CD4-positive, alpha-beta memory T cell (primary cell): ENCODE data around the gene SVOPL. TPM values are rescaled to one million over a fixed set of nuclear protein-coding genes. Genes with fewer than 3 reads are reported as not detected.

Experiments
- CTCF ChIA-PET: fragments of 350-600 bp; sonication (Branson Sonifier 250); formaldehyde crosslinking; loops from one replicate; lab custom pipeline; 2021; ENCODE audit warnings: inconsistent platforms; ENCODE audit not compliant: partially characterized antibody; lab: Charles Lee
- POLR2A ChIA-PET: fragments of 350-600 bp; sonication (Branson Sonifier 250); formaldehyde crosslinking; loops from one replicate; lab custom pipeline; 2021; ENCODE audit not compliant: partially characterized antibody; lab: Charles Lee
- DNase-seq, 5 donors: peaks; one replicate each; pipeline versions ENCODE4 v3.0.0 to v3.0.0-alpha.2; 2020 to 2022; ENCODE audit warnings: mixed read lengths in 1 of 5
- H3K27ac ChIP-seq: one replicate; pipeline ENCODE4 v1.7.0; 2013; ENCODE audit warnings: low read depth, low read length
- H3K27me3 ChIP-seq: 2 replicates; pipeline ENCODE4 v1.7.0; 2013; ENCODE audit warnings: mild to moderate bottlenecking, low read length, moderate library complexity; ENCODE audit not compliant: insufficient read depth
- H3K36me3 ChIP-seq: 2 replicates; pipeline ENCODE4 v1.7.0; 2013; ENCODE audit warnings: mild to moderate bottlenecking, low read length, moderate library complexity; ENCODE audit not compliant: insufficient read depth
- H3K4me1 ChIP-seq: 2 replicates; pipeline ENCODE4 v1.7.0; 2013; ENCODE audit warnings: mild to moderate bottlenecking, low read length, moderate library complexity; ENCODE audit not compliant: insufficient read depth
- H3K4me3 ChIP-seq, 2 donors: one replicate each; pipeline ENCODE4 v1.7.0; 2013; ENCODE audit warnings: low read length in 2 of 2, mild to moderate bottlenecking in 1 of 2
- H3K9me3 ChIP-seq, 2 donors: one replicate each; pipeline ENCODE4 v1.7.0; 2013; ENCODE audit warnings: low read length in 2 of 2, control low read depth in 1 of 2; ENCODE audit not compliant: control insufficient read depth in 1 of 2
- H3K27ac Mint-ChIP-seq, 7 donors: one replicate each; pipeline ENCODE4 v1.8.0; 2020 to 2021; ENCODE audit warnings: mixed read lengths in 7 of 7, mild to moderate bottlenecking in 6 of 7, inconsistent platforms in 3 of 7, moderate library complexity in 3 of 7
- H3K27me3 Mint-ChIP-seq, 2 donors: one replicate each; pipeline ENCODE4 v1.8.0; 2020 to 2021; ENCODE audit warnings: mixed read lengths in 2 of 2
- H3K36me3 Mint-ChIP-seq, 2 donors: one replicate each; pipeline ENCODE4 v1.8.0; 2020 to 2021; ENCODE audit warnings: mixed read lengths in 2 of 2, inconsistent platforms in 1 of 2, mild to moderate bottlenecking in 1 of 2
- H3K4me1 Mint-ChIP-seq, 4 donors: one replicate each; pipeline ENCODE4 v1.8.0; 2020 to 2021; ENCODE audit warnings: mixed read lengths in 4 of 4, mild to moderate bottlenecking in 1 of 4
- H3K4me3 Mint-ChIP-seq, 8 donors: one replicate each; pipeline ENCODE4 v1.8.0; 2020 to 2021; ENCODE audit warnings: mixed read lengths in 8 of 8, mild to moderate bottlenecking in 7 of 8, moderate library complexity in 6 of 8, inconsistent platforms in 3 of 8
- H3K9me3 Mint-ChIP-seq, 8 donors: one replicate each; pipeline ENCODE4 v1.8.0; 2020 to 2021; ENCODE audit warnings: mixed read lengths in 8 of 8, mild to moderate bottlenecking in 5 of 8, inconsistent platforms in 3 of 8, moderate library complexity in 1 of 8
- intact Hi-C: fragments of 100-400 bp; cut with micrococcal nuclease; formaldehyde crosslinking; loops from one replicate; pipeline ENCODE4 v1.15.1; 2023
- polyA plus RNA-seq, 2 donors: library from polyadenylated mRNA; unstranded; fragments of 300-500 nt; fragmentation: Illumina TruSeq; gene quantifications; one replicate each; pipeline ENCODE4 v1.2.3, GENCODE V29; 2021
- total RNA-seq, 2 experiments: library from RNA; stranded (reverse); gene quantifications; one replicate each; pipeline ENCODE4 v1.2.3, GENCODE V29; 2021

The SVOPL gene
- total and polyA plus RNA-seq, 4 experiments from 2014 or later = not detected

- DNase-seq = no peak
- H3K9me3 ChIP-seq = peaks cover 7 to 21% of the 10 kb centered on the region in 2 donors
- ChIA-PET CTCF (no interaction called here), POLR2A (no interaction called here)
- no peaks in the 10 kb centered on the region for H3K27me3 ChIP-seq
- Mint-ChIP-seq H3K9me3 (peaks cover 7 to 69% (median 53%) of the 10 kb centered on the region in 8 donors), H3K4me1 (no peaks in the 10 kb centered on the region), H3K4me3 (no peak overlapping the region), H3K27me3 (no peaks in the 10 kb centered on the region), H3K27ac (no peak overlapping the region), H3K36me3 (peaks cover 92 to 96% of the 10 kb centered on the region in 2 donors)
- no peaks in the 10 kb centered on the region for H3K4me1 ChIP-seq
- H3K36me3 ChIP-seq = peaks cover 66% of the 10 kb centered on the region
- H3K4me3 ChIP-seq = no peak overlapping the region
- no peak overlapping the region for H3K27ac ChIP-seq
- intact Hi-C loops = no loop called here
Measured at GRCh38 chr7:138553805-138554204, 147.4 kb downstream of the SVOPL start.

GRCh38 chr7:138551102-138551501 is 150.1 kb downstream of the SVOPL start:
- CTCF ChIA-PET = no interaction called here
- H3K36me3 ChIP-seq = peaks cover 44% of the 10 kb centered on the region

GRCh38 chr7:138550337-138550736 is 150.8 kb downstream of the SVOPL start:
- no peaks in the 10 kb centered on the region for H3K27me3 Mint-ChIP-seq
- Histone ChIP-seq H3K4me1 (no peaks in the 10 kb centered on the region), H3K9me3 (no peaks in the 10 kb centered on the region), H3K4me3 (no peak overlapping the region), H3K27me3 (no peaks in the 10 kb centered on the region), H3K36me3 (peaks cover 40% of the 10 kb centered on the region), H3K27ac (no peak overlapping the region)
- intact Hi-C loops = no loop called here
- no peak for DNase-seq
- H3K4me3 Mint-ChIP-seq = no peak overlapping the region
- POLR2A ChIA-PET = no interaction called here
- H3K9me3 Mint-ChIP-seq = peaks cover 9 to 43% (median 24%) of the 10 kb centered on the region in 8 donors
- no peak overlapping the region for H3K27ac Mint-ChIP-seq
- H3K4me1 Mint-ChIP-seq = no peaks in the 10 kb centered on the region
- CTCF ChIA-PET = no interaction called here
- peaks cover 85 to 88% of the 10 kb centered on the region in 2 donors for H3K36me3 Mint-ChIP-seq

More at GRCh38 chr7:138551102-138551501, 150.1 kb downstream of the SVOPL start:
- no peak for DNase-seq
- Mint-ChIP-seq H3K27ac (no peak overlapping the region), H3K4me3 (no peak overlapping the region), H3K9me3 (peaks cover 10 to 46% (median 28%) of the 10 kb centered on the region in 8 donors), H3K4me1 (no peaks in the 10 kb centered on the region), H3K36me3 (peaks cover 84 to 88% of the 10 kb centered on the region in 2 donors), H3K27me3 (no peaks in the 10 kb centered on the region)
- Histone ChIP-seq H3K4me1 (no peaks in the 10 kb centered on the region), H3K27ac (no peak overlapping the region), H3K27me3 (no peaks in the 10 kb centered on the region), H3K9me3 (no peaks in the 10 kb centered on the region), H3K4me3 (no peak overlapping the region)
- intact Hi-C loops = no loop called here
- POLR2A ChIA-PET = no interaction called here

- Mint-ChIP-seq H3K9me3 (peaks cover 9 to 34% (median 20%) of the 10 kb centered on the region in 8 donors), H3K27ac (no peak overlapping the region), H3K27me3 (no peaks in the 10 kb centered on the region), H3K4me3 (no peak overlapping the region), H3K4me1 (no peaks in the 10 kb centered on the region), H3K36me3 (peaks cover 87 to 90% of the 10 kb centered on the region in 2 donors)
- DNase-seq = no peak
- no peaks in the 10 kb centered on the region for H3K4me1 ChIP-seq
- H3K36me3 ChIP-seq = peaks cover 32% of the 10 kb centered on the region
- no peak overlapping the region for H3K4me3 ChIP-seq
- intact Hi-C loops = no loop called here
- no peaks in the 10 kb centered on the region for H3K9me3 ChIP-seq
- ChIA-PET CTCF (no interaction called here), POLR2A (no interaction called here)
- H3K27ac ChIP-seq = no peak overlapping the region
- H3K27me3 ChIP-seq = no peaks in the 10 kb centered on the region
Measured at GRCh38 chr7:138549082-138549481, 152.1 kb downstream of the SVOPL start.

- H3K9me3 ChIP-seq = no peaks in the 10 kb centered on the region
- DNase-seq = no peak
- H3K36me3 ChIP-seq = peaks cover 13% of the 10 kb centered on the region
- ChIA-PET POLR2A (no interaction called here), CTCF (no interaction called here)
- Mint-ChIP-seq H3K9me3 (peaks cover 0 to 21% (median 11%) of the 10 kb centered on the region in 8 donors), H3K27me3 (no peaks in the 10 kb centered on the region), H3K36me3 (peaks cover 80 to 83% of the 10 kb centered on the region in 2 donors), H3K4me3 (no peak overlapping the region), H3K27ac (no peak overlapping the region), H3K4me1 (peaks cover 3 to 5% (median 4%) of the 10 kb centered on the region in 4 donors)
- intact Hi-C loops = no loop called here
- H3K27ac ChIP-seq = no peak overlapping the region
- no peak overlapping the region for H3K4me3 ChIP-seq
- no peaks in the 10 kb centered on the region for H3K4me1 ChIP-seq
- H3K27me3 ChIP-seq = no peaks in the 10 kb centered on the region
Measured at GRCh38 chr7:138546829-138547228, 154.3 kb downstream of the SVOPL start.

GRCh38 chr7:138546064-138546619 is 155.0 kb downstream of the SVOPL start:
- Mint-ChIP-seq H3K36me3 (peaks cover 80 to 83% of the 10 kb centered on the region in 2 donors), H3K4me1 (peaks cover 4 to 9% (median 6%) of the 10 kb centered on the region in 4 donors), H3K27me3 (no peaks in the 10 kb centered on the region), H3K27ac (no peak overlapping the region), H3K4me3 (no peak overlapping the region), H3K9me3 (peaks cover 0 to 21% (median 11%) of the 10 kb centered on the region in 8 donors)
- no peaks in the 10 kb centered on the region for H3K27me3 ChIP-seq
- peaks cover 12% of the 10 kb centered on the region for H3K36me3 ChIP-seq
- ChIA-PET CTCF (no interaction called here), POLR2A (no interaction called here)
- intact Hi-C loops = no loop called here
- no peaks in the 10 kb centered on the region for H3K9me3 ChIP-seq
- DNase-seq = no peak
- no peak overlapping the region for H3K4me3 ChIP-seq
- H3K4me1 ChIP-seq = no peaks in the 10 kb centered on the region
- H3K27ac ChIP-seq = no peak overlapping the region

- Histone ChIP-seq H3K27ac (no peak overlapping the region), H3K9me3 (no peaks in the 10 kb centered on the region), H3K36me3 (peaks cover 9% of the 10 kb centered on the region), H3K4me1 (no peaks in the 10 kb centered on the region), H3K27me3 (no peaks in the 10 kb centered on the region), H3K4me3 (no peak overlapping the region)
- no peak overlapping the region for H3K27ac Mint-ChIP-seq
- no peak for DNase-seq
- H3K36me3 Mint-ChIP-seq = peaks cover 77 to 81% of the 10 kb centered on the region in 2 donors
- no peaks in the 10 kb centered on the region for H3K27me3 Mint-ChIP-seq
- POLR2A ChIA-PET = no interaction called here
- intact Hi-C loops = no loop called here
- no peak overlapping the region for H3K4me3 Mint-ChIP-seq
- peaks cover 4 to 9% (median 6%) of the 10 kb centered on the region in 4 donors for H3K4me1 Mint-ChIP-seq
- H3K9me3 Mint-ChIP-seq = peaks cover 0 to 17% (median 8%) of the 10 kb centered on the region in 8 donors
- CTCF ChIA-PET = no interaction called here
Measured at GRCh38 chr7:138545123-138545522, 156.0 kb downstream of the SVOPL start.
